HEK293 (cell line): ENCODE data around the gene LRRK1.

Experiments
- CTCF ChIA-PET: fragments of 350-600 bp; formaldehyde crosslinking; extraction: SDS; loops from one replicate; lab custom pipeline; 2021; ENCODE audit warnings: antibody characterized with exemption; lab: Yijun Ruan, JAX
- POLR2A ChIA-PET: fragments of 300-600 bp; formaldehyde crosslinking; extraction: SDS; loops from one replicate; lab custom pipeline; 2020; ENCODE audit warnings: antibody characterized with exemption, inconsistent platforms; lab: Yijun Ruan, JAX
- H3K27ac ChIP-seq: fragments of 200-500 bp; sonication (Bioruptor generic); 2 replicates; pipeline ENCODE4 v1.5.1; 2014; ENCODE audit warnings: low read depth, low read length, control low read depth, inconsistent platforms; ENCODE audit errors: extremely low read depth
- H3K36me3 ChIP-seq, 2 experiments: fragments of 200-500 bp in 1 of 2; sonication (Bioruptor generic) in 1 of 2; 1 replicate in 1 of 2; 2 replicates in 1 of 2; pipeline ENCODE4 v1.5.1; 2014 to 2017; ENCODE audit warnings: inconsistent platforms in 2 of 2, low read length in 2 of 2; ENCODE audit not compliant: control insufficient read depth in 2 of 2, insufficient read depth in 1 of 2
- H3K4me1 ChIP-seq: fragments of 200-500 bp; sonication (Bioruptor generic); 2 replicates; pipeline ENCODE4 v1.5.1; 2014; ENCODE audit warnings: mild to moderate bottlenecking, low read length, inconsistent platforms; ENCODE audit not compliant: control insufficient read depth, insufficient read depth
- H3K4me3 ChIP-seq: 2 replicates; pipeline ENCODE4 v1.5.1; 2011; ENCODE audit warnings: low read depth, mild to moderate bottlenecking, control low read depth, low read length, moderate library complexity
- H3K9me3 ChIP-seq: fragments of 200-500 bp; sonication (Bioruptor generic); 2 replicates; pipeline ENCODE4 v1.5.1; 2014; ENCODE audit warnings: low read depth, low read length, inconsistent platforms; ENCODE audit not compliant: control insufficient read depth, insufficient read depth
- KLF7 ChIP-seq: fragments of 450-650 bp; formaldehyde crosslinking; IDR thresholded peaks from 2 replicates; pipeline ENCODE4 v1.5.1; 2016; ENCODE audit warnings: missing biosample characterization, missing genetic modification characterization, borderline replicate concordance
- MZF1 ChIP-seq: fragments of 450-650 bp; formaldehyde crosslinking; IDR thresholded peaks from 2 replicates; pipeline ENCODE4 v1.5.1; 2017; ENCODE audit warnings: missing biosample characterization, missing genetic modification characterization, borderline replicate concordance
- SCRT2 ChIP-seq: fragments of 450-650 bp; formaldehyde crosslinking; IDR thresholded peaks from 2 replicates; pipeline ENCODE4 v1.5.1; 2016; ENCODE audit warnings: missing biosample characterization, missing genetic modification characterization
- ZBTB1 ChIP-seq: fragments of 450-650 bp; formaldehyde crosslinking; IDR thresholded peaks from 2 replicates; pipeline ENCODE4 v1.5.1; 2016; ENCODE audit warnings: missing biosample characterization, missing genetic modification characterization
- ZBTB8A ChIP-seq: fragments of 450-650 bp; formaldehyde crosslinking; IDR thresholded peaks from 2 replicates; pipeline ENCODE4 v1.5.1; 2016; ENCODE audit warnings: missing biosample characterization, missing genetic modification characterization
- ZEB2 ChIP-seq: fragments of 450-650 bp; formaldehyde crosslinking; IDR thresholded peaks from 2 replicates; pipeline ENCODE4 v1.5.1; 2016; ENCODE audit warnings: missing biosample characterization, missing genetic modification characterization
- ZFHX2 ChIP-seq: fragments of 450-650 bp; formaldehyde crosslinking; conservative IDR thresholded peaks from 2 replicates; pipeline ENCODE4 v1.5.1; 2016; ENCODE audit warnings: missing biosample characterization, missing genetic modification characterization
- ZNF121 ChIP-seq: fragments of 450-650 bp; formaldehyde crosslinking; IDR thresholded peaks from 2 replicates; pipeline ENCODE4 v1.5.1; 2016; ENCODE audit warnings: missing biosample characterization, missing genetic modification characterization
- ZNF132 ChIP-seq: fragments of 450-650 bp; formaldehyde crosslinking; IDR thresholded peaks from 2 replicates; pipeline ENCODE4 v1.5.1; 2017; ENCODE audit warnings: missing biosample characterization, missing genetic modification characterization, borderline replicate concordance
- ZNF138 ChIP-seq: fragments of 450-650 bp; formaldehyde crosslinking; IDR thresholded peaks from 2 replicates; pipeline ENCODE4 v1.5.1; 2016; ENCODE audit warnings: missing biosample characterization, missing genetic modification characterization, borderline replicate concordance
- ZNF157 ChIP-seq: fragments of 450-650 bp; formaldehyde crosslinking; IDR thresholded peaks from 2 replicates; pipeline ENCODE4 v1.5.1; 2016; ENCODE audit warnings: missing biosample characterization, missing genetic modification characterization
- ZNF16 ChIP-seq: fragments of 450-650 bp; formaldehyde crosslinking; IDR thresholded peaks from 2 replicates; pipeline ENCODE4 v1.5.1; 2016; ENCODE audit warnings: low read depth, missing biosample characterization, missing genetic modification characterization
- ZNF223 ChIP-seq: fragments of 450-650 bp; formaldehyde crosslinking; IDR thresholded peaks from 2 replicates; pipeline ENCODE4 v1.5.1; 2016; ENCODE audit warnings: missing biosample characterization, missing genetic modification characterization
- ZNF335 ChIP-seq: fragments of 450-650 bp; formaldehyde crosslinking; conservative IDR thresholded peaks from 2 replicates; pipeline ENCODE4 v1.5.1; 2016; ENCODE audit warnings: missing biosample characterization, missing genetic modification characterization
- ZNF391 ChIP-seq: fragments of 450-650 bp; formaldehyde crosslinking; IDR thresholded peaks from 2 replicates; pipeline ENCODE4 v1.5.1; 2016; ENCODE audit warnings: low read depth, missing biosample characterization, missing genetic modification characterization, borderline replicate concordance
- ZNF404 ChIP-seq: fragments of 450-650 bp; formaldehyde crosslinking; IDR thresholded peaks from 2 replicates; pipeline ENCODE4 v1.5.1; 2017; ENCODE audit warnings: missing biosample characterization, missing genetic modification characterization
- ZNF426 ChIP-seq: fragments of 450-650 bp; formaldehyde crosslinking; IDR thresholded peaks from 2 replicates; pipeline ENCODE4 v1.5.1; 2017; ENCODE audit warnings: missing biosample characterization, missing genetic modification characterization, mild to moderate bottlenecking, inconsistent platforms, moderate library complexity
- ZNF530 ChIP-seq: fragments of 450-650 bp; formaldehyde crosslinking; IDR thresholded peaks from 2 replicates; pipeline ENCODE4 v1.5.1; 2016; ENCODE audit warnings: low read depth, missing biosample characterization, missing genetic modification characterization
- ZNF558 ChIP-seq: fragments of 450-650 bp; formaldehyde crosslinking; IDR thresholded peaks from 2 replicates; pipeline ENCODE4 v1.5.1; 2016; ENCODE audit warnings: missing biosample characterization, missing genetic modification characterization
- ZNF585B ChIP-seq: fragments of 450-650 bp; formaldehyde crosslinking; IDR thresholded peaks from 2 replicates; pipeline ENCODE4 v1.5.1; 2016; ENCODE audit warnings: missing biosample characterization, missing genetic modification characterization
- ZNF658 ChIP-seq: fragments of 450-650 bp; formaldehyde crosslinking; IDR thresholded peaks from 2 replicates; pipeline ENCODE4; 2016; ENCODE audit warnings: missing biosample characterization, missing genetic modification characterization
- ZNF664 ChIP-seq: fragments of 450-650 bp; formaldehyde crosslinking; IDR thresholded peaks from 2 replicates; pipeline ENCODE4 v1.5.1; 2016; ENCODE audit warnings: missing biosample characterization, missing genetic modification characterization
- ZNF670 ChIP-seq: fragments of 450-650 bp; formaldehyde crosslinking; IDR thresholded peaks from 2 replicates; pipeline ENCODE4 v1.5.1; 2016; ENCODE audit warnings: missing biosample characterization, missing genetic modification characterization, low read depth
- ZNF791 ChIP-seq: fragments of 450-650 bp; formaldehyde crosslinking; IDR thresholded peaks from 2 replicates; pipeline ENCODE4 v1.5.1; 2016; ENCODE audit warnings: missing biosample characterization, missing genetic modification characterization
- ZXDB ChIP-seq: fragments of 450-650 bp; formaldehyde crosslinking; IDR thresholded peaks from 2 replicates; pipeline ENCODE4 v1.5.1; 2016; ENCODE audit warnings: missing biosample characterization, missing genetic modification characterization
- TF ChIP-seq, protein P1 (sequence below): fragments of 450-650 bp; formaldehyde crosslinking; IDR thresholded peaks from 2 replicates; pipeline ENCODE4 v1.5.1; 2016; ENCODE audit warnings: missing biosample characterization, missing genetic modification characterization
- TF ChIP-seq, protein P2 (sequence below): fragments of 450-650 bp; formaldehyde crosslinking; IDR thresholded peaks from 2 replicates; pipeline ENCODE4 v1.5.1; 2016; ENCODE audit warnings: missing biosample characterization, missing genetic modification characterization
- TF ChIP-seq, protein P3 (sequence below): fragments of 450-650 bp; formaldehyde crosslinking; IDR thresholded peaks from 2 replicates; pipeline ENCODE4 v1.5.1; 2016; ENCODE audit warnings: missing biosample characterization, missing genetic modification characterization
- TF ChIP-seq, protein P4 (sequence below): fragments of 450-650 bp; formaldehyde crosslinking; IDR thresholded peaks from 2 replicates; pipeline ENCODE4 v1.5.1; 2016; ENCODE audit warnings: missing biosample characterization, missing genetic modification characterization
- TF ChIP-seq, protein P5 (sequence below): fragments of 450-650 bp; formaldehyde crosslinking; IDR thresholded peaks from 2 replicates; pipeline ENCODE4 v1.5.1; 2017; ENCODE audit warnings: missing biosample characterization, missing genetic modification characterization
- TF ChIP-seq, protein P6 (sequence below): fragments of 450-650 bp; formaldehyde crosslinking; IDR thresholded peaks from 2 replicates; pipeline ENCODE4 v1.5.1; 2016; ENCODE audit warnings: missing biosample characterization, missing genetic modification characterization

The LRRK1 gene

DNA sequence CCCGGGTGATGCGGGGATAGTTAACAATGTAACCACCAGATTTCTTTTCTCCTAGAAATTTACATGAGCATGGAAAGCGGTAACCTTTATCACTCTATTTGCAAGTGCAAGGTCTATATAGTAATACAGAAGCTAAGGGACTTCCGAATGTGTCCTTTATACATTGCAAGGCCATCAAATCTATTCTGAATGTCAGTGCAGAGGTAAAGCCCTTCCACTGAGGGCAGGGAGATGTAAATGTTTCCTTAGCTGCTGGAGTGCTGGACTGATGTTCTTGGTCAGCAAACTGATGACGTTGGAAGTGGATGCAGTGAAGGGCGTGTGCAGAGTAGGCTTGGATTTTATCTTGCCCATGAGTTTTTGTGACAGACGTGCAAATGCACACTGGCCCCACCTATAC lies 33.3 kb upstream of the LRRK1 start:
- POLR2A ChIA-PET, result no interaction called here
- CTCF ChIA-PET, result interaction anchor here (0.7 to 1.3 kb wide), 2 partner anchors 10 to 122 kb away, joined by 3 to 5 read pairs; no protein-coding TSS in a partner anchor

DNA sequence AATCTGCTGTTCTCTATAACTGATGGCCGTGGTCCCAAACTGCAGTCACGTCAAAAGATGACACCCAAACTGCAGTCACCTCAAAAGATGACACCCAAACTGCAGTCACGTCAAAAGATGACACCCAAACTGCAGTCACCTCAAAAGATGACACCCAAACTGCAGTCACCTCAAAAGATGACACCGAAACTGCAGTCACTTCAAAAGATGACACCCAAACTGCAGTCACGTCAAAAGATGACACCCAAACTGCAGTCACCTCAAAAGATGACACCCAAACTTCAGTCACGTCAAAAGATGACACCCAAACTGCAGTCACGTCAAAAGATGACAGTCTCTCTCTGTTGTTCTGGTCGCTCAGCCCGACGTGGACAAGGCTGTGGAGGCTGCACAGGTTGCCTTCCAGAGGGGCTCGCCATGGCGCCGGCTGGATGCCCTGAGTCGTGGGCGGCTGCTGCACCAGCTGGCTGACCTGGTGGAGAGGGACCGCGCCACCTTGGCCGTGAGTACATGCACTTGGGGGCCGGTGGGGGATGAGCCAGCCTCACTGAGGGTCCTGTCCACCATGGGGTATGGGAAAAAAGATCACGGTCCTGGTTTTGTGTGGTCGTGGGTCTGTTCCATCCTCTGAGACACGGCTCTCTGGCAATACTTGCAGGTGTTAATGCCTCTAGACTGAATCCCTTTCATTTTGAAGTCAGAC lies 31.8 kb upstream of the LRRK1 start:
- Histone ChIP-seq H3K4me3 (no peak overlapping the region), H3K27ac (no peak overlapping the region), H3K36me3 (peaks cover 0 to 39% of the 10 kb centered on the region in 2 experiments; a peak in 2 of 3 replicates), H3K4me1 (no peaks in the 10 kb centered on the region), H3K9me3 (no peaks in the 10 kb centered on the region)
- ChIA-PET POLR2A (no interaction called here), CTCF (no interaction called here)
- TF ChIP-seq SCRT2 (no peak), ZNF404 (tag by site-specific recombination) (no peak), ZXDB (tag by site-specific recombination) (no peak), ZEB2 (no peak), ZNF138 (no peak), KLF7 (tag by site-specific recombination) (no peak), ZNF670 (tag by site-specific recombination) (no peak), ZNF791 (no peak), ZNF223 (tag by site-specific recombination) (no peak), ZNF157 (tag by site-specific recombination) (no peak)
- TF ChIP-seq, protein P1, sequence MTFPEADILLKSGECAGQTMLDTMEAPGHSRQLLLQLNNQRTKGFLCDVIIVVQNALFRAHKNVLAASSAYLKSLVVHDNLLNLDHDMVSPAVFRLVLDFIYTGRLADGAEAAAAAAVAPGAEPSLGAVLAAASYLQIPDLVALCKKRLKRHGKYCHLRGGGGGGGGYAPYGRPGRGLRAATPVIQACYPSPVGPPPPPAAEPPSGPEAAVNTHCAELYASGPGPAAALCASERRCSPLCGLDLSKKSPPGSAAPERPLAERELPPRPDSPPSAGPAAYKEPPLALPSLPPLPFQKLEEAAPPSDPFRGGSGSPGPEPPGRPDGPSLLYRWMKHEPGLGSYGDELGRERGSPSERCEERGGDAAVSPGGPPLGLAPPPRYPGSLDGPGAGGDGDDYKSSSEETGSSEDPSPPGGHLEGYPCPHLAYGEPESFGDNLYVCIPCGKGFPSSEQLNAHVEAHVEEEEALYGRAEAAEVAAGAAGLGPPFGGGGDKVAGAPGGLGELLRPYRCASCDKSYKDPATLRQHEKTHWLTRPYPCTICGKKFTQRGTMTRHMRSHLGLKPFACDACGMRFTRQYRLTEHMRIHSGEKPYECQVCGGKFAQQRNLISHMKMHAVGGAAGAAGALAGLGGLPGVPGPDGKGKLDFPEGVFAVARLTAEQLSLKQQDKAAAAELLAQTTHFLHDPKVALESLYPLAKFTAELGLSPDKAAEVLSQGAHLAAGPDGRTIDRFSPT (tag by site-specific recombination), result no peak
- TF ChIP-seq, protein P2, sequence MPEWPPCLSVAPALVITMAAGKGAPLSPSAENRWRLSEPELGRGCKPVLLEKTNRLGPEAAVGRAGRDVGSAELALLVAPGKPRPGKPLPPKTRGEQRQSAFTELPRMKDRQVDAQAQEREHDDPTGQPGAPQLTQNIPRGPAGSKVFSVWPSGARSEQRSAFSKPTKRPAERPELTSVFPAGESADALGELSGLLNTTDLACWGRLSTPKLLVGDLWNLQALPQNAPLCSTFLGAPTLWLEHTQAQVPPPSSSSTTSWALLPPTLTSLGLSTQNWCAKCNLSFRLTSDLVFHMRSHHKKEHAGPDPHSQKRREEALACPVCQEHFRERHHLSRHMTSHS (tag by site-specific recombination), result no peak

More for the DNA sequence above, 33.3 kb upstream of the LRRK1 start:
- no peak overlapping the region for H3K27ac ChIP-seq
- no peak for TF ChIP-seq ZNF16 (tag by site-specific recombination)
- no peak for TF ChIP-seq ZNF335
- no peak for TF ChIP-seq ZBTB1 (tag by site-specific recombination)
- no peak for TF ChIP-seq ZFHX2 (tag by site-specific recombination)
- TF ChIP-seq ZNF530, result no peak
- no peak for TF ChIP-seq ZNF558 (tag by site-specific recombination)
- no peak for TF ChIP-seq ZNF426
- TF ChIP-seq, protein P3, sequence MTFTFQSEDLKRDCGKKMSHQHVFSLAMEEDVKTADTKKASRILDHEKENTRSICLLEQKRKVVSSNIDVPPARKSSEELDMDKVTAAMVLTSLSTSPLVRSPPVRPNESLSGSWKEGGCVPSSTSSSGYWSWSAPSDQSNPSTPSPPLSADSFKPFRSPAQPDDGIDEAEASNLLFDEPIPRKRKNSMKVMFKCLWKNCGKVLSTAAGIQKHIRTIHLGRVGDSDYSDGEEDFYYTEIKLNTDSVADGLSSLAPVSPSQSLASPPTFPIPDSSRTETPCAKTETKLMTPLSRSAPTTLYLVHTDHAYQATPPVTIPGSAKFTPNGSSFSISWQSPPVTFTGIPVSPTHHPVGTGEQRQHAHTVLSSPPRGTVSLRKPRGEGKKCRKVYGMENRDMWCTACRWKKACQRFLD (tag by site-specific recombination), result no peak
- TF ChIP-seq, protein P4, sequence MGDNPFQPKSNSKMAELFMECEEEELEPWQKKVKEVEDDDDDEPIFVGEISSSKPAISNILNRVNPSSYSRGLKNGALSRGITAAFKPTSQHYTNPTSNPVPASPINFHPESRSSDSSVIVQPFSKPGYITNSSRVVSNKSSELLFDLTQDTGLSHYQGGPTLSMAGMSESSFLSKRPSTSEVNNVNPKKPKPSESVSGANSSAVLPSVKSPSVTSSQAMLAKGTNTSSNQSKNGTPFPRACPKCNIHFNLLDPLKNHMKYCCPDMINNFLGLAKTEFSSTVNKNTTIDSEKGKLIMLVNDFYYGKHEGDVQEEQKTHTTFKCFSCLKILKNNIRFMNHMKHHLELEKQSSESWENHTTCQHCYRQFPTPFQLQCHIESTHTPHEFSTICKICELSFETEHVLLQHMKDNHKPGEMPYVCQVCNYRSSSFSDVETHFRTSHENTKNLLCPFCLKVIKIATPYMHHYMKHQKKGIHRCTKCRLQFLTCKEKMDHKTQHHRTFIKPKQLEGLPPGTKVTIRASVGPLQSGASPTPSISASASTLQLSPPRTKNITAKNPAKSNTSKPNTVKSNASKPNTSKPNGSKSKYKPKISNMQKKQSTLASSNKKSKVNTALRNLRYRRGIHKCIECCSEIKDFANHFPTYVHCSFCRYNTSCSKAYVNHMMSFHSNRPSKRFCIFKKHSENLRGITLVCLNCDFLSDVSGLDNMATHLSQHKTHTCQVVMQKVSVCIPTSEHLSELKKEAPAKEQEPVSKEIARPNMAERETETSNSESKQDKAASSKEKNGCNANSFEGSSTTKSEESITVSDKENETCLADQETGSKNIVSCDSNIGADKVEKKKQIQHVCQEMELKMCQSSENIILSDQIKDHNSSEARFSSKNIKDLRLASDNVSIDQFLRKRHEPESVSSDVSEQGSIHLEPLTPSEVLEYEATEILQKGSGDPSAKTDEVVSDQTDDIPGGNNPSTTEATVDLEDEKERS (tag by site-specific recombination), result no peak
- no peak for TF ChIP-seq ZNF121 (tag by site-specific recombination)
- no peak for TF ChIP-seq MZF1 (tag by site-specific recombination)
- TF ChIP-seq, protein P5, sequence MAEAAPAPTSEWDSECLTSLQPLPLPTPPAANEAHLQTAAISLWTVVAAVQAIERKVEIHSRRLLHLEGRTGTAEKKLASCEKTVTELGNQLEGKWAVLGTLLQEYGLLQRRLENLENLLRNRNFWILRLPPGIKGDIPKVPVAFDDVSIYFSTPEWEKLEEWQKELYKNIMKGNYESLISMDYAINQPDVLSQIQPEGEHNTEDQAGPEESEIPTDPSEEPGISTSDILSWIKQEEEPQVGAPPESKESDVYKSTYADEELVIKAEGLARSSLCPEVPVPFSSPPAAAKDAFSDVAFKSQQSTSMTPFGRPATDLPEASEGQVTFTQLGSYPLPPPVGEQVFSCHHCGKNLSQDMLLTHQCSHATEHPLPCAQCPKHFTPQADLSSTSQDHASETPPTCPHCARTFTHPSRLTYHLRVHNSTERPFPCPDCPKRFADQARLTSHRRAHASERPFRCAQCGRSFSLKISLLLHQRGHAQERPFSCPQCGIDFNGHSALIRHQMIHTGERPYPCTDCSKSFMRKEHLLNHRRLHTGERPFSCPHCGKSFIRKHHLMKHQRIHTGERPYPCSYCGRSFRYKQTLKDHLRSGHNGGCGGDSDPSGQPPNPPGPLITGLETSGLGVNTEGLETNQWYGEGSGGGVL (tag by site-specific recombination), result no peak
- no peak for TF ChIP-seq ZNF585B (tag by site-specific recombination)
- no peak for TF ChIP-seq ZBTB8A
- no peak for TF ChIP-seq ZNF132
- TF ChIP-seq ZNF658 (tag by site-specific recombination), result no peak
- no peak for TF ChIP-seq ZNF391 (tag by site-specific recombination)
- TF ChIP-seq, protein P6, sequence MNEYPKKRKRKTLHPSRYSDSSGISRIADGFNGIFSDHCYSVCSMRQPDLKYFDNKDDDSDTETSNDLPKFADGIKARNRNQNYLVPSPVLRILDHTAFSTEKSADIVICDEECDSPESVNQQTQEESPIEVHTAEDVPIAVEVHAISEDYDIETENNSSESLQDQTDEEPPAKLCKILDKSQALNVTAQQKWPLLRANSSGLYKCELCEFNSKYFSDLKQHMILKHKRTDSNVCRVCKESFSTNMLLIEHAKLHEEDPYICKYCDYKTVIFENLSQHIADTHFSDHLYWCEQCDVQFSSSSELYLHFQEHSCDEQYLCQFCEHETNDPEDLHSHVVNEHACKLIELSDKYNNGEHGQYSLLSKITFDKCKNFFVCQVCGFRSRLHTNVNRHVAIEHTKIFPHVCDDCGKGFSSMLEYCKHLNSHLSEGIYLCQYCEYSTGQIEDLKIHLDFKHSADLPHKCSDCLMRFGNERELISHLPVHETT, result no peak
- TF ChIP-seq ZNF664 (tag by site-specific recombination), result no peak
- no peaks in the 10 kb centered on the region for H3K9me3 ChIP-seq
- H3K36me3 ChIP-seq, result peaks cover 0 to 24% of the 10 kb centered on the region in 2 experiments; a peak in 2 of 3 replicates
- H3K4me3 ChIP-seq, result no peak overlapping the region
- peaks cover 3% of the 10 kb centered on the region; the same call in 1 of the 2 replicates for H3K4me1 ChIP-seq
